H9 (cell line): ENCODE data around the gene PIP4K2B. TPM values are rescaled to one million over a fixed set of nuclear protein-coding genes. Genes with fewer than 3 reads are reported as not detected.

Source experiments
- DNase-seq: peaks from one replicate; pipeline ENCODE4 v3.0.0-alpha.2; 2017
- H2AFZ ChIP-seq: one replicate; pipeline ENCODE4 v1.6.1; 2013; ENCODE audit warnings: mild to moderate bottlenecking, low read length, control low read depth, moderate library complexity
- H2AK5ac ChIP-seq: 2 replicates; pipeline ENCODE4 v1.6.1; 2013; ENCODE audit warnings: low read length, control low read depth, mixed read lengths; ENCODE audit not compliant: insufficient read length
- H2BK120ac ChIP-seq: one replicate; pipeline ENCODE4 v1.6.1; 2013; ENCODE audit warnings: low read depth, mild to moderate bottlenecking, low read length, control low read depth, inconsistent platforms; ENCODE audit not compliant: poor library complexity, severe bottlenecking
- H2BK12ac ChIP-seq: 2 replicates; pipeline ENCODE4 v1.6.1; 2013; ENCODE audit warnings: low read length, control low read depth, mixed read lengths, low read depth; ENCODE audit not compliant: insufficient read length
- H2BK15ac ChIP-seq: 2 replicates; pipeline ENCODE4 v1.6.1; 2013; ENCODE audit warnings: low read depth, low read length, control low read depth
- H2BK20ac ChIP-seq: one replicate; pipeline ENCODE4 v1.6.1; 2013; ENCODE audit warnings: low read depth, mild to moderate bottlenecking, low read length, control low read depth, inconsistent platforms; ENCODE audit not compliant: poor library complexity, severe bottlenecking
- H2BK5ac ChIP-seq: 2 replicates; pipeline ENCODE4 v1.6.1; 2013; ENCODE audit warnings: low read length, control low read depth, mixed read lengths; ENCODE audit not compliant: insufficient read length
- H3K14ac ChIP-seq: 2 replicates; pipeline ENCODE4 v1.6.1; 2013; ENCODE audit warnings: low read length, control low read depth; ENCODE audit not compliant: insufficient read depth
- H3K18ac ChIP-seq: 2 replicates; pipeline ENCODE4 v1.6.1; 2013; ENCODE audit warnings: low read depth, mild to moderate bottlenecking, mixed read lengths, low read length, control low read depth; ENCODE audit not compliant: insufficient read length
- H3K23ac ChIP-seq: 2 replicates; pipeline ENCODE4 v1.6.1; 2013; ENCODE audit warnings: low read length, control low read depth, mixed read lengths, low read depth; ENCODE audit not compliant: insufficient read length
- H3K23me2 ChIP-seq: 2 replicates; pipeline ENCODE4 v1.6.1; 2013; ENCODE audit warnings: low read depth, mild to moderate bottlenecking, mixed read lengths, low read length, control low read depth; ENCODE audit not compliant: insufficient read length, poor library complexity, severe bottlenecking
- H3K27ac ChIP-seq: 2 replicates; pipeline ENCODE4 v1.5.1; 2013; ENCODE audit warnings: low read length, control low read depth, mixed read lengths, low read depth; ENCODE audit not compliant: insufficient read length
- H3K27me3 ChIP-seq: 2 replicates; pipeline ENCODE4 v1.6.1; 2013; ENCODE audit warnings: low read length, control low read depth, inconsistent platforms; ENCODE audit not compliant: insufficient read depth
- H3K4ac ChIP-seq: 2 replicates; pipeline ENCODE4 v1.6.1; 2013; ENCODE audit warnings: low read depth, mild to moderate bottlenecking, control low read depth, inconsistent platforms, low read length, moderate library complexity
- H3K4me1 ChIP-seq: 2 replicates; pipeline ENCODE4 v1.6.1; 2013; ENCODE audit warnings: low read length, control low read depth, inconsistent platforms; ENCODE audit not compliant: insufficient read depth
- H3K4me2 ChIP-seq: 2 replicates; pipeline ENCODE4 v1.6.1; 2013; ENCODE audit warnings: low read length, control low read depth, mixed read lengths; ENCODE audit not compliant: insufficient read length, insufficient read depth
- H3K56ac ChIP-seq: 2 replicates; pipeline ENCODE4 v1.6.1; 2013; ENCODE audit warnings: low read depth, mild to moderate bottlenecking, mixed read lengths, low read length, control low read depth; ENCODE audit not compliant: insufficient read length
- H3K79me1 ChIP-seq: 2 replicates; pipeline ENCODE4 v1.6.1; 2013; ENCODE audit warnings: low read depth, mild to moderate bottlenecking, moderate library complexity, low read length, control low read depth, inconsistent platforms; ENCODE audit not compliant: insufficient read depth, poor library complexity, severe bottlenecking
- H3K79me2 ChIP-seq: 2 replicates; pipeline ENCODE4 v1.6.1; 2013; ENCODE audit warnings: low read length, control low read depth, inconsistent platforms; ENCODE audit not compliant: insufficient read depth
- H3K9ac ChIP-seq: 2 replicates; pipeline ENCODE4 v1.6.1; 2013; ENCODE audit warnings: low read length, control low read depth, mixed read lengths; ENCODE audit not compliant: insufficient read length; ENCODE audit errors: extremely low read depth
- H3K9me3 ChIP-seq: one replicate; pipeline ENCODE4 v1.6.1; 2013; ENCODE audit warnings: low read depth, low read length, inconsistent platforms; ENCODE audit not compliant: control insufficient read depth
- H3T11ph ChIP-seq: one replicate; pipeline ENCODE4 v1.6.1; 2013; ENCODE audit warnings: mild to moderate bottlenecking, low read length, control low read depth, inconsistent platforms
- H4K20me1 ChIP-seq: one replicate; pipeline ENCODE4 v1.6.1; 2013; ENCODE audit not compliant: control insufficient read depth, insufficient read length, insufficient read depth
- H4K5ac ChIP-seq: 2 replicates; pipeline ENCODE4 v1.6.1; 2013; ENCODE audit warnings: low read depth, mild to moderate bottlenecking, mixed read lengths, low read length, control low read depth; ENCODE audit not compliant: insufficient read length
- H4K8ac ChIP-seq: replicated peaks from 2 replicates; pipeline ENCODE4 v1.6.1; 2013; ENCODE audit warnings: low read length, control low read depth, mixed read lengths, low read depth; ENCODE audit not compliant: insufficient read length
- H4K91ac ChIP-seq: 2 replicates; pipeline ENCODE4 v1.6.1; 2013; ENCODE audit warnings: low read depth, mild to moderate bottlenecking, moderate library complexity, mixed read lengths, low read length, control low read depth; ENCODE audit not compliant: insufficient read length
- H3K27ac Mint-ChIP-seq, 3 experiments: 2 replicates in 2 of 3; 3 replicates in 1 of 3; pipeline ENCODE4 v1.8.0; 2020 to 2021; ENCODE audit warnings: mixed read lengths in 3 of 3, mild to moderate bottlenecking in 1 of 3, moderate library complexity in 1 of 3
- H3K27me3 Mint-ChIP-seq: 2 replicates; pipeline ENCODE4 v1.8.0; 2021; ENCODE audit warnings: low read depth, mild to moderate bottlenecking, moderate library complexity, mixed read lengths
- H3K36me3 Mint-ChIP-seq, 3 experiments: 2 replicates in 2 of 3; 3 replicates in 1 of 3; pipeline ENCODE4 v1.8.0; 2020 to 2021; ENCODE audit warnings: low read depth in 3 of 3, mixed read lengths in 3 of 3; ENCODE audit not compliant: insufficient read depth in 1 of 3
- H3K4me1 Mint-ChIP-seq, 2 experiments: 2 replicates each; pipeline ENCODE4 v1.8.0; 2020; ENCODE audit warnings: mixed read lengths in 2 of 2
- H3K4me3 Mint-ChIP-seq, 2 experiments: 2 replicates in 1 of 2; 3 replicates in 1 of 2; pipeline ENCODE4 v1.8.0; 2020 to 2021; ENCODE audit warnings: mild to moderate bottlenecking in 2 of 2, mixed read lengths in 2 of 2, moderate library complexity in 1 of 2
- H3K9me3 Mint-ChIP-seq, 2 experiments: 2 replicates in 1 of 2; 3 replicates in 1 of 2; pipeline ENCODE4 v1.8.0; 2020; ENCODE audit warnings: mild to moderate bottlenecking in 2 of 2, mixed read lengths in 2 of 2, moderate library complexity in 1 of 2
- CTCF ChIP-seq: fragments of 200-600 bp; sonication (generic); conservative IDR thresholded peaks from 3 replicates; pipeline ENCODE4 v1.8.0; 2021; ENCODE audit warnings: antibody characterized with exemption, mild to moderate bottlenecking
- WGBS: extraction: QIAGEN DNeasy Blood & Tissue Kit; methylation state at CpG from one replicate; pipeline ENCODE4 v1.1.7; 2013; ENCODE audit warnings: missing lambda C conversion rate, low lambda C conversion rate, mixed read lengths; ENCODE audit not compliant: insufficient read length; ENCODE audit errors: extremely low coverage; 5-methylcytosine and 5-hydroxymethylcytosine counted together
- total RNA-seq: library from RNA; stranded (reverse); gene quantifications from 2 replicates; pipeline ENCODE4 v1.2.1, GENCODE V29; 2021

The PIP4K2B gene
- total RNA-seq, 1 experiment from 2014 or later = 61.9 TPM

- DNase-seq = peak; percentile 28
- H3K27ac ChIP-seq = no peak overlapping the region
- H3K23me2 ChIP-seq = peaks cover 5% of the 10 kb centered on the region
- no peaks in the 10 kb centered on the region for H4K20me1 ChIP-seq
- no CpG with 5 or more reads among the region's 9 CpGs for WGBS
- H2BK15ac ChIP-seq = no peak overlapping the region
- H3K4me1 Mint-ChIP-seq = peaks cover 13 to 26% of the 10 kb centered on the region in 2 experiments
- H3K14ac ChIP-seq = no peak overlapping the region; the same call in 1 of the 2 replicates
- no peak overlapping the region for H3T11ph ChIP-seq
- H3K9me3 Mint-ChIP-seq = no peaks in the 10 kb centered on the region; a peak in 1 of 5 replicates
- H3K79me2 ChIP-seq = no peaks in the 10 kb centered on the region
- no peak overlapping the region for H3K23ac ChIP-seq
- no peak overlapping the region for H3K18ac ChIP-seq
- peak overlapping the region in 1 of 2 experiments; percentile 9; a peak in 1 of 5 replicates for H3K4me3 Mint-ChIP-seq
- no peak overlapping the region for H2BK20ac ChIP-seq
- no peak overlapping the region for H3K4me2 ChIP-seq
- H3K56ac ChIP-seq = no peak overlapping the region
- H2BK120ac ChIP-seq = no peak overlapping the region
- peaks cover 12 to 46% (median 37%) of the 10 kb centered on the region in 3 experiments; a peak in 6 of 7 replicates for H3K36me3 Mint-ChIP-seq
- H3K27ac Mint-ChIP-seq = no peak overlapping the region
- H3K9me3 ChIP-seq = no peaks in the 10 kb centered on the region
- no peak overlapping the region for H2AK5ac ChIP-seq
- H4K91ac ChIP-seq = no peak overlapping the region
- H3K27me3 Mint-ChIP-seq = peaks cover 17% of the 10 kb centered on the region
- no peak overlapping the region for H2BK12ac ChIP-seq
- TF ChIP-seq CTCF = no peak
- H2BK5ac ChIP-seq = no peak overlapping the region
- H3K4ac ChIP-seq = no peak overlapping the region
- no peak overlapping the region for H4K8ac ChIP-seq
- no peaks in the 10 kb centered on the region for H3K79me1 ChIP-seq
- no peak overlapping the region for H3K9ac ChIP-seq
- no peak overlapping the region for H4K5ac ChIP-seq
- no peak overlapping the region for H2AFZ ChIP-seq
- H3K27me3 ChIP-seq = peaks cover 2% of the 10 kb centered on the region; the same call in 1 of the 2 replicates
- peaks cover 2% of the 10 kb centered on the region; the same call in 1 of the 2 replicates for H3K4me1 ChIP-seq
Measured at GRCh38 chr17:38733282-38733981, 65.9 kb downstream of the PIP4K2B start.
